ENCODE measurements around the gene NECTIN2.
"Not testable (repeated sequence)": the region's sequence is repeated elsewhere in the genome, so short reads cannot be mapped to it uniquely, and the experiment has no call there.

Gene NECTIN2

DNA sequence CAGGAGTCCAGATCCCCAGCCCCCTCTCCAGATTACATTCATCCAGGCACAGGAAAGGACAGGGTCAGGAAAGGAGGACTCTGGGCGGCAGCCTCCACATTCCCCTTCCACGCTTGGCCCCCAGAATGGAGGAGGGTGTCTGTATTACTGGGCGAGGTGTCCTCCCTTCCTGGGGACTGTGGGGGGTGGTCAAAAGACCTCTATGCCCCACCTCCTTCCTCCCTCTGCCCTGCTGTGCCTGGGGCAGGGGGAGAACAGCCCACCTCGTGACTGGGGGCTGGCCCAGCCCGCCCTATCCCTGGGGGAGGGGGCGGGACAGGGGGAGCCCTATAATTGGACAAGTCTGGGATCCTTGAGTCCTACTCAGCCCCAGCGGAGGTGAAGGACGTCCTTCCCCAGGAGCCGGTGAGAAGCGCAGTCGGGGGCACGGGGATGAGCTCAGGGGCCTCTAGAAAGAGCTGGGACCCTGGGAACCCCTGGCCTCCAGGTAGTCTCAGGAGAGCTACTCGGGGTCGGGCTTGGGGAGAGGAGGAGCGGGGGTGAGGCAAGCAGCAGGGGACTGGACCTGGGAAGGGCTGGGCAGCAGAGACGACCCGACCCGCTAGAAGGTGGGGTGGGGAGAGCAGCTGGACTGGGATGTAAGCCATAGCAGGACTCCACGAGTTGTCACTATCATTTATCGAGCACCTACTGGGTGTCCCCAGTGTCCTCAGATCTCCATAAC lies 59.5 kb downstream of the NECTIN2 start, which contains the start of gene APOE:
Gene APOE (plus strand): TSS at position 360 of the 724 bp plus-strand sequence. CDS start 829 bp downstream, outside the sequence.
- in situ Hi-C loops (cut with MboI; ENCODE audit: low sequenced_read_pairs) = no loop called here

DNA sequence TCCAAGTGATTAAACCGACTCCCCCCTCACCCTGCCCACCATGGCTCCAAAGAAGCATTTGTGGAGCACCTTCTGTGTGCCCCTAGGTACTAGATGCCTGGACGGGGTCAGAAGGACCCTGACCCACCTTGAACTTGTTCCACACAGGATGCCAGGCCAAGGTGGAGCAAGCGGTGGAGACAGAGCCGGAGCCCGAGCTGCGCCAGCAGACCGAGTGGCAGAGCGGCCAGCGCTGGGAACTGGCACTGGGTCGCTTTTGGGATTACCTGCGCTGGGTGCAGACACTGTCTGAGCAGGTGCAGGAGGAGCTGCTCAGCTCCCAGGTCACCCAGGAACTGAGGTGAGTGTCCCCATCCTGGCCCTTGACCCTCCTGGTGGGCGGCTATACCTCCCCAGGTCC lies 61.5 kb downstream of the NECTIN2 start:
- in situ Hi-C loops (cut with MboI; ENCODE audit: low sequenced_read_pairs) = no loop called here

DNA sequence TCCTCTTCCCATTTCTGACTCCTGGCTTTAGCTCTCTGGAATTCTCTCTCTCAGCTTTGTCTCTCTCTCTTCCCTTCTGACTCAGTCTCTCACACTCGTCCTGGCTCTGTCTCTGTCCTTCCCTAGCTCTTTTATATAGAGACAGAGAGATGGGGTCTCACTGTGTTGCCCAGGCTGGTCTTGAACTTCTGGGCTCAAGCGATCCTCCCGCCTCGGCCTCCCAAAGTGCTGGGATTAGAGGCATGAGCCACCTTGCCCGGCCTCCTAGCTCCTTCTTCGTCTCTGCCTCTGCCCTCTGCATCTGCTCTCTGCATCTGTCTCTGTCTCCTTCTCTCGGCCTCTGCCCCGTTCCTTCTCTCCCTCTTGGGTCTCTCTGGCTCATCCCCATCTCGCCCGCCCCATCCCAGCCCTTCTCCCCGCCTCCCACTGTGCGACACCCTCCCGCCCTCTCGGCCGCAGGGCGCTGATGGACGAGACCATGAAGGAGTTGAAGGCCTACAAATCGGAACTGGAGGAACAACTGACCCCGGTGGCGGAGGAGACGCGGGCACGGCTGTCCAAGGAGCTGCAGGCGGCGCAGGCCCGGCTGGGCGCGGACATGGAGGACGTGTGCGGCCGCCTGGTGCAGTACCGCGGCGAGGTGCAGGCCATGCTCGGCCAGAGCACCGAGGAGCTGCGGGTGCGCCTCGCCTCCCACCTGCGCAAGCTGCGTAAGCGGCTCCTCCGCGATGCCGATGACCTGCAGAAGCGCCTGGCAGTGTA lies 62.2 kb downstream of the NECTIN2 start:
- in situ Hi-C loops (cut with MboI; ENCODE audit: low sequenced_read_pairs) = no loop called here

DNA sequence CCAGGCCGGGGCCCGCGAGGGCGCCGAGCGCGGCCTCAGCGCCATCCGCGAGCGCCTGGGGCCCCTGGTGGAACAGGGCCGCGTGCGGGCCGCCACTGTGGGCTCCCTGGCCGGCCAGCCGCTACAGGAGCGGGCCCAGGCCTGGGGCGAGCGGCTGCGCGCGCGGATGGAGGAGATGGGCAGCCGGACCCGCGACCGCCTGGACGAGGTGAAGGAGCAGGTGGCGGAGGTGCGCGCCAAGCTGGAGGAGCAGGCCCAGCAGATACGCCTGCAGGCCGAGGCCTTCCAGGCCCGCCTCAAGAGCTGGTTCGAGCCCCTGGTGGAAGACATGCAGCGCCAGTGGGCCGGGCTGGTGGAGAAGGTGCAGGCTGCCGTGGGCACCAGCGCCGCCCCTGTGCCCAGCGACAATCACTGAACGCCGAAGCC lies 62.8 kb downstream of the NECTIN2 start:
- in situ Hi-C loops (cut with MboI; ENCODE audit: low sequenced_read_pairs) = no loop called here

DNA sequence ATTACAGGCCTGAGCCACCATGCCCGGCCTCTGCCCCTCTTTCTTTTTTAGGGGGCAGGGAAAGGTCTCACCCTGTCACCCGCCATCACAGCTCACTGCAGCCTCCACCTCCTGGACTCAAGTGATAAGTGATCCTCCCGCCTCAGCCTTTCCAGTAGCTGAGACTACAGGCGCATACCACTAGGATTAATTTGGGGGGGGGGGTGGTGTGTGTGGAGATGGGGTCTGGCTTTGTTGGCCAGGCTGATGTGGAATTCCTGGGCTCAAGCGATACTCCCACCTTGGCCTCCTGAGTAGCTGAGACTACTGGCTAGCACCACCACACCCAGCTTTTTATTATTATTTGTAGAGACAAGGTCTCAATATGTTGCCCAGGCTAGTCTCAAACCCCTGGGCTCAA lies 63.7 kb downstream of the NECTIN2 start:
- in situ Hi-C loops (cut with MboI; ENCODE audit: low sequenced_read_pairs) = loop anchor here (5.0 kb wide), 1 partner anchor 38 kb away; the partner anchor contains the start of gene APOC2

DNA sequence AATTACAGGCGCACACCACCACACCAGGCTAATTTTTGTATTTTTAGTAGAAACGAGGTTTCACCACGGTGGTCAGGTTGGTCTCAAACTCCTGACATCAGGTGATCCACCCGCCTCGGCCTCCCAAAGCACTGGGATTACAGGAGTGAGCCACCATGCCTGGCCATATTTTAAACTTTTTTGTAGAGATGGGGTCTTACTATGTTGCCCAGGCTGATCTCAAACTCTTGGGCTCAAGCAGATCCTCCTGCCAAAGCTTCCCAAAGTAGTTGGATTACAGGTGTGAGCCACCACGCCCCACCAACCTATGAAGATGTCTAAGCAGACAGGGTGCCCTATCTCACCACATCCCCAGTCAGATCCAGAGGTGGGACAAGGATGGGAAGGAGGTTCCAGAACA lies 65.8 kb downstream of the NECTIN2 start:
- in situ Hi-C loops (cut with MboI; ENCODE audit: low sequenced_read_pairs) = loop anchor here (5.0 kb wide), 1 partner anchor 35 kb away; the partner anchor contains the start of gene APOC2

DNA sequence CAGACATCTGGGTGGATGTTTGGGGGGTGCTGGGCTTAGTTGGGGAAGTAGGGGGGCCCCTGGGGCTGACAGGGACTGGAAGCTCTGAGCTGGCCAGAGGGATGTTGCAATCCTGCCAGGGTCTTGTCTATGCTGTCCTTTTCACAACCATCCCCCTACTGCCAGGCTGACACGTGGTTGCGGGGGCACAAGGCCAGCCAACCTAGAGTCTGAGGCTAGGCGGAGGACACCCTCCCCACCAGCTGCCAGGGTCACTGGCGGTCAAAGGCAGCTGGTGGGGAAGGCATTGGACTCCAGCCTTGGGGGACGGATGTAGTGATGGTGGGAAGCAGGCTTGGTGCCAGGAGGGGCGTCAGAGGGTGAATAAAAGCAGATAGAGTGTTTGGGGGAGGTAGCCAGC lies 66.8 kb downstream of the NECTIN2 start:
- in situ Hi-C loops (cut with MboI; ENCODE audit: low sequenced_read_pairs) = loop anchor here (5.0 kb wide), 1 partner anchor 34 kb away; the partner anchor contains the start of gene APOC2

DNA sequence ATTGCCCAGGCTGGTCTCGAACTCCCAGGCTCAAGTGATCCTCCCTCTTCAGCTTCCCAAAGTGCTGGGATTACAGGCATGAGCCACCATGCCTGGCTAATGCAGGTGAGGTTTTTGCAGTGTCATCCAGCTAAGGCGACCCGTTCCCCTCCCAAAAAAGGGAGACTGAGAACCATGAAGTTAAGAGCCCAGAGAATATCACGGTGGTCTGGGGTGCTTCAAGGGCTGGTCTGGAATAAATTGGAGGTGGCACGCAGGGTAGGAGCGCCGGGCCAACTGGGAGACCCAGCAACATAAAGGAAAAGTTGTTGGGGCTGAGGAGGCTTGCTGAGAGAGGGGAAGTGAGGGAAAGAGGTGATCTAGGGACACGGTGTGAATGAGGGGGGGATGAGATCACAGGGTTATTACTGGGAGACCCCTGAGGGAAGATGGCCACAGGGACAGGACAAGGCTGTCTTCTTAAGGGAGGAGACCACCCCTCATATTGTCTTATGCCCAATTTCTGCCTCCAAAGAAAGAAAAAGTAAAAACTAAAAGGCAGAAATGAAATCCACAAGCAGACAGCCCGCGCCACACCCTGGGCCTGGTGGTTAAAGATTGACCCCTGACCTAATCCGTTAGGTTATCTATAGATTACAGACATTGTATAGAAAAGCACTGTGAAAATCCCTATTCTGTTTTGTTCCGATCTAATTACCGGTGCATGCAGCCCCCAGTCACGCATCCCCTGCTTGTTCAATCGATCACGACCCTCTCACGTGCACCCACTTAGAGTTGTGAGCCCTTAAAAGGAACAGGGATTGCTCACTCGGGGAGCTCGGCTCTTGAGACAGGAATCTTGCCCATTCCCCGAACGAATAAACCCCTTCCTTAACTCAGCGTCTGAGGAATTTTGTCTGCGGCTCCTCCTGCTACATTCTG lies 67.7 kb downstream of the NECTIN2 start:
- in situ Hi-C loops (cut with MboI; ENCODE audit: low sequenced_read_pairs) = loop anchor here (5.0 kb wide), 1 partner anchor 34 kb away; the partner anchor contains the start of gene APOC2

DNA sequence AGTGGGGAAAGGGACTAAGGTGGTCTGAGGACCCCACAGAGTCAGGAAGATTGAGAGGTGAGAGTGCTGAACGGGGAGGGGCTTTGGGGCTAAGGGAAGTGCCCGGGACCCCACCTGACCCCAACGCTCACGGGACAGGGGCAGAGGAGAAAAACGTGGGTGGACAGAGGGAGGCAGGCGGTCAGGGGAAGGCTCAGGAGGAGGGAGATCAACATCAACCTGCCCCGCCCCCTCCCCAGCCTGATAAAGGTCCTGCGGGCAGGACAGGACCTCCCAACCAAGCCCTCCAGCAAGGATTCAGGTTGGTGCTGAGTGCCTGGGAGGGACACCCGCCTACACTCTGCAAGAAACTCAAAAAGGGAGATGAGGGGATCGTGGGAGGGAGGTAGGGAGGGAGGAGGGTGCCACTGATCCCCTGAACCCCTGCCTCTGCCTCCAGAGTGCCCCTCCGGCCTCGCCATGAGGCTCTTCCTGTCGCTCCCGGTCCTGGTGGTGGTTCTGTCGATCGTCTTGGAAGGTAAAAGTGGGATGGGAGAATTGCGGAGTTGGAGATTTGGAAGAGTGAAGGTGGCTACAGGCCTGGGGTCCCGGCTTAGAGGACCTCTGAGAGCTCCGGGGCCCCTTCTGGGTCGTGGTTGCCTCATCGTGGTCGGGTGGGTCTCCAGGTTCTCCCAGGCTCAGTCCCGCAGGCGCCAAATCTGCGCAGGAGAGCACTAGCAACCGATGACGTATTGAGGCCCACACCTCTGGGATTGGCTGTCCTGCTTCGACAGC lies 68.5 kb downstream of the NECTIN2 start, which contains the start of gene APOC1:
Gene APOC1 (plus strand): TSS at position 176 of the 774 bp plus-strand sequence. CDS start 284 bp downstream, at position 460.
- in situ Hi-C loops (cut with MboI; ENCODE audit: low sequenced_read_pairs) = loop anchor here (5.0 kb wide), 1 partner anchor 33 kb away; the partner anchor contains the start of gene APOC2

DNA sequence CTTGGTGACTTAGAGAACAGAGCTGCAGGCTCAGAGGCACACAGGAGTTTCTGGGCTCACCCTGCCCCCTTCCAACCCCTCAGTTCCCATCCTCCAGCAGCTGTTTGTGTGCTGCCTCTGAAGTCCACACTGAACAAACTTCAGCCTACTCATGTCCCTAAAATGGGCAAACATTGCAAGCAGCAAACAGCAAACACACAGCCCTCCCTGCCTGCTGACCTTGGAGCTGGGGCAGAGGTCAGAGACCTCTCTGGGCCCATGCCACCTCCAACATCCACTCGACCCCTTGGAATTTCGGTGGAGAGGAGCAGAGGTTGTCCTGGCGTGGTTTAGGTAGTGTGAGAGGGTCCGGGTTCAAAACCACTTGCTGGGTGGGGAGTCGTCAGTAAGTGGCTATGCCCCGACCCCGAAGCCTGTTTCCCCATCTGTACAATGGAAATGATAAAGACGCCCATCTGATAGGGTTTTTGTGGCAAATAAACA lies 78.2 kb downstream of the NECTIN2 start:
- in situ Hi-C loops (cut with MboI; ENCODE audit: low sequenced_read_pairs) = no loop called here

DNA sequence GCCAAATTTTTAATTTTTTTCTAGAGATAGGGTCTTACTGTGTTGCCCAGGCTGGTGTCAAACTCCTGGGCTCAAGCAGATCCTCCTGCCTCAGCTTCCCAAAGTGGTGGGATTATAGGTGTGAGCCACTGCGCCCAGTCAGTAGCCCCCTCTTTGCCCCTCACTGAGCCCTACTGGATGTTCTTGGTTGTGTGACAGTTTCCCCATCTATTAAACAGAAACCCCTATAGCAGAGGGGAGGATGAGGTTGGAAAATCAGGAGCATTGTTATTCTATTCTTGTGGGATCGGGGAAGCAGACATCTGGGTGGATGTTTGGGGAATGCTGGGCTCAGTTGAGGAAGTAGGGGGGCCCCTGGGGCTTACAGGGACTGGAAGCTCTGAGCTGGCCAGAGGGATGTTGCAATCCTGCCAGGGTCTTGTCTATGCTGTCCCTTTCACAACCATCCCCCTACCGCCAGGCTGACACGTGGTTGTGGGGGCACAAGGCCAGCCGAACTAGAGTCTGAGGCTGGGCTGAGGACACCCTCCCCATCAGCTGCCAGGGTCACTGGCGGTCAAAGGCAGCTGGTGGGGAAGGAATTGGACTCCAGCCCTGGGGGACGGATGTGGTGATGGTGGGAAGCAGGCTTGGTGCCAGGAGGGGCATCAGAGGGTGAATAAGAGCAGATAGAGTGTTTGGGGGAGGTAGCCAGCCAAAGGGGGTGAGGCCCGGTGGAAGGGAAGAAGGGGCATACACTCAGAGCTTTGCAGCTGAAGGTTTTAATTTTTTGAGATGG lies 79.2 kb downstream of the NECTIN2 start:
- in situ Hi-C loops (cut with MboI; ENCODE audit: low sequenced_read_pairs) = no loop called here

DNA sequence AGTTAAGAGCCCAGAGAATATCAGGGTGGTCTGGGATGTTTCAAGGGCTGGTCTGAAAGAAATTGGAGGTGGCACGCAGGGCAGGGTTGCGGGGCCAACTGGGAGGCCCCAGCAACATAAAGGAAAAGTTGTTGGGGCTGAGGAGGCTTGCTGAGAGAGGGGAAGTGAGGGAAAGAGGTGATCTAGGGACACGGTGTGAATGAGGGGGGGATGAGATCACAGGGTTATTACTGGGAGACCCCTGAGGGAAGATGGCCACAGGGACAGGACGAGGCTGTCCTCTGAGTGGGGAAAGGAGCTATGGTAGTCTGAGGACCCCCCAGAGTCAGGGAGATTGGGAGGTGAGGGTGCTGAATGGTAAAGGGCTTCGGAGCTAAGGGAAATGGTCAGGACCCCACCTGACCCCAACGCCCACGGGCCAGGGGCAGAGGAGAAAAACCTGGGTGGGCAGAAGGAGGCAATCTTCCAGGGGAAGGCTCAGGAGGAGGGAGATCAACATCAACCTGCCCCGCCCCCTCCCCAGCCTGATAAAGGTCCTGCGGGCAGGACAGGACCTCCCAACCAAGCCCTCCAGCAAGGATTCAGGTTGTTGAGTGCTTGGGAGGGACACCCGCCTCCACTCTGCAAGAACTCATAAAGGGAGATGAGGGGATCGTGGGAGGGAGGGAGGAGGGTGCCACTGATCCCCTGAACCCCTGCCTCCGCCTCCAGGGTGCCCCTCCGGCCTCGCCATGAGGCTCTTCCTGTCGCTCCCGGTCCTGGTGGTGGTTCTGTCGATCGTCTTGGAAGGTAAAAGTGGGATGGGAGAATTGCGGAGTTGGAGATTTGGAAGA lies 80.4 kb downstream of the NECTIN2 start:
- in situ Hi-C loops (cut with MboI; ENCODE audit: low sequenced_read_pairs) = not testable (repeated sequence)

DNA sequence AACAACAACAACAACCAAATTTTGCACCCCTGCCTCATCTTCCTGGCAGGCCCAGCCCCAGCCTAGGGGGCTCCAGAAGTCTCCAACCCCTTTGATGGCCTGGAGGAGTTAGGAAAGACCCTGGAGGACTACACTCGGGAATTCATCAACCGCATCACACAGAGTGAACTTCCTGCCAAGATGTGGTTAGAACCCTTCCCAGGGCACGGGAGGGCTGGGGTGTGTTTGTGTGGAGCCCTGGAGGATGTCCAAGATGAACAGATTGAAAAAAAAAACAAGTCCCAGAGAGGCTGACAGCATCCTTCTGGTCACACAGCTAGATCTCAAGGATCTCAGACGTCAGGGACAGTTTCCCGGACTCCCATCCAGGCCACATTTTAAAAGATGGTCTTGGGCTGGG lies 81.6 kb downstream of the NECTIN2 start:
- in situ Hi-C loops (cut with MboI; ENCODE audit: low sequenced_read_pairs) = no loop called here

DNA sequence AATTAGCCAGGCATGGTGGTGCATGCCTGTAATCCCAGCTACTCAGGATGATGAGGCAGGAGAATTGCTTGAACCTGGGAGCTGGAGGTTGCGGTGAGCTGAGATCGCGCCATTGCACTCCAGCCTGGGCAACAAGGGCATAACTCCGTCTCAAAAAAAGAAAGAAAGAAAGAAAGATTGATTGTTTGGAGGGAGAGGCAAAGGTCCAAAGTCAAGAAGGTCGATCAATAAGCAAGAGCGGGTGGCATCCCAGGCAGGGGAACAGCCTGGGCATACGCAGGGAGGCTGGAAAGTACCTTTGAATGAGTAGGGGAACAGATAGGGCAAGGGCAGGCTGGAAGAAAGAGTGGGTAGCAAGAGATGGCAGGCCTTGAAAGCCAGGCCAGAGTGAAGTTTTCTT lies 84.0 kb downstream of the NECTIN2 start:
- in situ Hi-C loops (cut with MboI; ENCODE audit: low sequenced_read_pairs) = no loop called here

DNA sequence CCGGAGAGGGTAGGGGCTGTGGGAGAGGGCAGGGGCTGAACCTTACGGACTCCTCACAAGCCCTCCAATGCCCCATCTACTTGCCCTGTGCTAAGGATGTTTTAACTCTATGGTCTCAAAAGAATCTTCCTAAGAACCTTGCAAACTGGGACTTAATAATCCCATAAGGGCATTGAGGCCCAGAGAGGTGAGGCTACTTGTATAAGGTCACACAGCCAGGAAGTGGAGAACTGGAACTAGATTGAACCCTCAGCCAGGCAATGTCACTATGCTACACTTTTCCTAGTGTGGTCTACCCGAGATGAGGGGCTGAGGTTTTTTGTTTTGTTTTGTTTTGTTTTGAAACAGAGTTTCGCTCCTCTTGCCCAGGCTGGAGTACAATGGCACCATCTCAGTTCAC lies 85.4 kb downstream of the NECTIN2 start:
- in situ Hi-C loops (cut with MboI; ENCODE audit: low sequenced_read_pairs) = no loop called here
